Panc1 (cell line): ENCODE results near the gene RAD50. TPM values are rescaled to one million over a fixed set of nuclear protein-coding genes. Genes with fewer than 3 reads are reported as not detected.

ENCODE experiments used
- ATAC-seq: fragments of 200-7000 bp; cut with Tn5 transposase; 2 replicates; pipeline ENCODE4 v1.9.1; 2020; ENCODE audit warnings: mild to moderate bottlenecking, moderate library complexity
- BruUV-seq: library from RNA; stranded (reverse); fragments of 400-500 nt; replicated peaks from 2 replicates; lab custom pipeline; 2021; lab: Mats Ljungman, UMichigan
- CTCF ChIA-PET: fragments of 300-600 bp; sonication (Branson Sonifier 250); formaldehyde crosslinking; loops from one replicate; lab custom pipeline; 2022; ENCODE audit warnings: antibody characterized with exemption; lab: Charles Lee
- POLR2A ChIA-PET: fragments of 300-600 bp; sonication (Branson Sonifier 250); formaldehyde crosslinking; loops from one replicate; lab custom pipeline; 2022; ENCODE audit warnings: antibody characterized with exemption; lab: Charles Lee
- DNase-seq: peaks from one replicate; pipeline ENCODE4 v3.0.0-alpha.2; 2010; ENCODE audit warnings: low read depth, low spot score
- H3K27ac ChIP-seq: 2 replicates; pipeline ENCODE4 v1.5.1; 2011; ENCODE audit warnings: mild to moderate bottlenecking, low read length, inconsistent platforms
- H3K27me3 ChIP-seq: fragments of 200-500 bp; sonication (Bioruptor generic); 2 replicates; pipeline ENCODE4 v1.6.0; 2014; ENCODE audit warnings: low read length, inconsistent platforms; ENCODE audit not compliant: control insufficient read depth, insufficient read depth
- H3K36me3 ChIP-seq: fragments of 200-500 bp; sonication (Bioruptor generic); 2 replicates; pipeline ENCODE4 v1.5.1; 2014; ENCODE audit warnings: inconsistent platforms, mild to moderate bottlenecking, low read length, moderate library complexity; ENCODE audit not compliant: control insufficient read depth, insufficient read depth
- H3K4me1 ChIP-seq: 2 replicates; pipeline ENCODE4 v1.5.1; 2011; ENCODE audit warnings: inconsistent platforms, mild to moderate bottlenecking, low read length, moderate library complexity; ENCODE audit not compliant: control insufficient read depth, insufficient read depth
- H3K4me3 ChIP-seq, 2 experiments: 2 replicates each; pipeline ENCODE4 v1.5.1; 2011 to 2012; ENCODE audit warnings: low read depth in 2 of 2, low read length in 2 of 2, mild to moderate bottlenecking in 2 of 2, inconsistent platforms in 1 of 2, moderate library complexity in 1 of 2
- H3K9me3 ChIP-seq: fragments of 200-500 bp; sonication (Bioruptor generic); 2 replicates; pipeline ENCODE4 v1.5.1; 2014; ENCODE audit warnings: low read depth, mild to moderate bottlenecking, inconsistent platforms, low read length, moderate library complexity; ENCODE audit not compliant: control insufficient read depth, insufficient read depth
- POLR2AphosphoS5 ChIP-seq: IDR thresholded peaks from 2 replicates; pipeline ENCODE4 v1.6.1; 2012; ENCODE audit warnings: mild to moderate bottlenecking, low read depth, low read length, moderate library complexity
- SIN3A ChIP-seq: IDR thresholded peaks from 2 replicates; pipeline ENCODE4 v1.6.1; 2012; ENCODE audit warnings: low read depth, mild to moderate bottlenecking, low read length, moderate library complexity, borderline replicate concordance; ENCODE audit not compliant: insufficient read depth
- in situ Hi-C: cut with HindIII; loops from 2 replicates; pipeline ENCODE4 v1.10.0; 2016; ENCODE audit warnings: low sequenced_read_pairs, low pct_unique_long_range_greater_than_20kb
- intact Hi-C: fragments of 100-400 bp; cut with micrococcal nuclease; formaldehyde crosslinking; loops from one replicate; pipeline ENCODE4 v1.10.0; 2022; ENCODE audit not compliant: unreplicated experiment
- total RNA-seq: library from RNA; stranded (reverse); gene quantifications from one replicate; pipeline ENCODE4 v1.2.1, GENCODE V29; 2021; ENCODE audit not compliant: unreplicated experiment
- TF ChIP-seq, protein P1 (sequence below): fragments of 450-650 bp; IDR thresholded peaks from 2 replicates; pipeline ENCODE4 v1.5.1; 2017; ENCODE audit warnings: mild to moderate bottlenecking
- TF ChIP-seq, protein P2 (sequence below), 2 experiments: IDR thresholded peaks; 2 replicates each; pipeline ENCODE4 v1.6.1; 2011 to 2012; ENCODE audit warnings: low read depth in 2 of 2, control low read depth in 1 of 2, low read length in 1 of 2, mild to moderate bottlenecking in 1 of 2, moderate library complexity in 1 of 2; ENCODE audit not compliant: insufficient read depth in 1 of 2

The RAD50 gene
- total RNA-seq, 1 experiment from 2014 or later, result 77.6 TPM

DNA sequence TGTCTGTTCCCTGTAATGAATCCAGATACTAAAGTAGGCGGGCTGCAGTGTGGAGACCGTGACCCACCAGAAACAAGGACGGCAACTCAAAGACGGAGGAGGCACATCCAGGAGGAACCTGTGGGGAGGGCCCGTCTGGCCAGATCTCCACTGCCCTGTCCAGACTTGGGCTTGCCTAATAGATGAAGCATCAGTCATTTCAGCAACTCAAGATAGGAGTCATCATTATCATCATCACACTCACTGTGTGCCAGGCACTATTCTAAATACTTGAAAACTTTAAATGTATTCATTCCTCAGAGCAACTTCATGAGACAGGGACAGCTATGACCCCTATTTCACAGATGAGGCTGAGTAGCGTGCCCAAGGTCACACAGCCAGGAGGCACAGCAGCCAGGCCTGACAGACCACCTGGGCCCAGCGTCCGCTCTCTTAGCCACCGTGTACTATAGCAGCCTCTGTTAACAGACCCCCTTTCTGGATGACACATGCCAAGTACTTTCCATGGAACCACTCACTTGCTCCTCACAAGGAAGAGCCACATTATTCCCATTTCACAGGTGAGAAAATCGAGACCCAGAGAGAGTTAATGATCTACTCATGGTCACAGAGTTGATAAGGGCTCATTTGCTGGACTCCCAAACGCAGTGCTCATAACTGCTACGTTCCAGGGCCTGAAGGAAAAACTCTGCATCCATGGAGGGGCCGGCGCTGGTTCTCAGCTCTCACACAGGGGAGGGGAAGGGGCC, 112.1 kb downstream of the RAD50 start:
- Histone ChIP-seq H3K9me3 (no peaks in the 10 kb centered on the region), H3K27ac (no peak overlapping the region), H3K4me1 (no peaks in the 10 kb centered on the region), H3K36me3 (no peaks in the 10 kb centered on the region), H3K27me3 (no peaks in the 10 kb centered on the region), H3K4me3 (no peak overlapping the region)
- no TSS peak for BruUV-seq
- CTCF ChIA-PET, result no interaction called here
- in situ Hi-C loops, result no loop called here
- intact Hi-C loops, result no loop called here
- TF ChIP-seq, protein P1, sequence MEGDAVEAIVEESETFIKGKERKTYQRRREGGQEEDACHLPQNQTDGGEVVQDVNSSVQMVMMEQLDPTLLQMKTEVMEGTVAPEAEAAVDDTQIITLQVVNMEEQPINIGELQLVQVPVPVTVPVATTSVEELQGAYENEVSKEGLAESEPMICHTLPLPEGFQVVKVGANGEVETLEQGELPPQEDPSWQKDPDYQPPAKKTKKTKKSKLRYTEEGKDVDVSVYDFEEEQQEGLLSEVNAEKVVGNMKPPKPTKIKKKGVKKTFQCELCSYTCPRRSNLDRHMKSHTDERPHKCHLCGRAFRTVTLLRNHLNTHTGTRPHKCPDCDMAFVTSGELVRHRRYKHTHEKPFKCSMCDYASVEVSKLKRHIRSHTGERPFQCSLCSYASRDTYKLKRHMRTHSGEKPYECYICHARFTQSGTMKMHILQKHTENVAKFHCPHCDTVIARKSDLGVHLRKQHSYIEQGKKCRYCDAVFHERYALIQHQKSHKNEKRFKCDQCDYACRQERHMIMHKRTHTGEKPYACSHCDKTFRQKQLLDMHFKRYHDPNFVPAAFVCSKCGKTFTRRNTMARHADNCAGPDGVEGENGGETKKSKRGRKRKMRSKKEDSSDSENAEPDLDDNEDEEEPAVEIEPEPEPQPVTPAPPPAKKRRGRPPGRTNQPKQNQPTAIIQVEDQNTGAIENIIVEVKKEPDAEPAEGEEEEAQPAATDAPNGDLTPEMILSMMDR, result no peak
- TF ChIP-seq, protein P2, sequence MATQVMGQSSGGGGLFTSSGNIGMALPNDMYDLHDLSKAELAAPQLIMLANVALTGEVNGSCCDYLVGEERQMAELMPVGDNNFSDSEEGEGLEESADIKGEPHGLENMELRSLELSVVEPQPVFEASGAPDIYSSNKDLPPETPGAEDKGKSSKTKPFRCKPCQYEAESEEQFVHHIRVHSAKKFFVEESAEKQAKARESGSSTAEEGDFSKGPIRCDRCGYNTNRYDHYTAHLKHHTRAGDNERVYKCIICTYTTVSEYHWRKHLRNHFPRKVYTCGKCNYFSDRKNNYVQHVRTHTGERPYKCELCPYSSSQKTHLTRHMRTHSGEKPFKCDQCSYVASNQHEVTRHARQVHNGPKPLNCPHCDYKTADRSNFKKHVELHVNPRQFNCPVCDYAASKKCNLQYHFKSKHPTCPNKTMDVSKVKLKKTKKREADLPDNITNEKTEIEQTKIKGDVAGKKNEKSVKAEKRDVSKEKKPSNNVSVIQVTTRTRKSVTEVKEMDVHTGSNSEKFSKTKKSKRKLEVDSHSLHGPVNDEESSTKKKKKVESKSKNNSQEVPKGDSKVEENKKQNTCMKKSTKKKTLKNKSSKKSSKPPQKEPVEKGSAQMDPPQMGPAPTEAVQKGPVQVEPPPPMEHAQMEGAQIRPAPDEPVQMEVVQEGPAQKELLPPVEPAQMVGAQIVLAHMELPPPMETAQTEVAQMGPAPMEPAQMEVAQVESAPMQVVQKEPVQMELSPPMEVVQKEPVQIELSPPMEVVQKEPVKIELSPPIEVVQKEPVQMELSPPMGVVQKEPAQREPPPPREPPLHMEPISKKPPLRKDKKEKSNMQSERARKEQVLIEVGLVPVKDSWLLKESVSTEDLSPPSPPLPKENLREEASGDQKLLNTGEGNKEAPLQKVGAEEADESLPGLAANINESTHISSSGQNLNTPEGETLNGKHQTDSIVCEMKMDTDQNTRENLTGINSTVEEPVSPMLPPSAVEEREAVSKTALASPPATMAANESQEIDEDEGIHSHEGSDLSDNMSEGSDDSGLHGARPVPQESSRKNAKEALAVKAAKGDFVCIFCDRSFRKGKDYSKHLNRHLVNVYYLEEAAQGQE (IDR thresholded peaks at IDR 0.05; ENCODE audit: insufficient read depth in 1 of 2, low read depth in 2 of 2, low read length in 1 of 2), result no peak
- POLR2A ChIA-PET, result no interaction called here
- ATAC-seq (no peak), DNase-seq (no peak)

DNA sequence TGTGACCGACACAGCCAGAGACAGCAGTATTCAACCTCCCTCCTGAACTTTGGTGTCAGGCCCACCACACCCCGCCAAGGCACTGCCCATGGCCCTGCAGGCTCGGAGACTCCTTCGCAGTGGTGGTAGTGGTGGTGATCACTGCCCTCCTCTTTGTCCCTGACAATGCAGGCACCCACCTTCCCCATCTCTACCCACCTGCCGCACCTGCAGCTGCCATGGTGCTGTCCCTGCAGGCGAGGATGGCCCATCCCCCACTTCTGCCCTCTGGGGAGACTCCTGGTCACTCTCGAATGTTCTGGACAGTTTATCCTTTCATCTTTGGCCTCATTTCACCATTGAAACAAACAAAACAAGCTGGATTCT, 112.7 kb downstream of the RAD50 start:
- intact Hi-C loops, result no loop called here
- no peak for TF ChIP-seq POLR2AphosphoS5
- no peak for TF ChIP-seq SIN3A
- TF ChIP-seq, protein P2 (IDR thresholded peaks at IDR 0.05; ENCODE audit: insufficient read depth in 1 of 2, low read depth in 2 of 2, low read length in 1 of 2), result no peak
- DNase-seq, result no peak
- no peak for ATAC-seq
- no TSS peak for BruUV-seq
- Histone ChIP-seq H3K36me3 (no peaks in the 10 kb centered on the region), H3K27me3 (no peaks in the 10 kb centered on the region), H3K4me3 (no peak overlapping the region), H3K4me1 (peaks cover 5% of the 10 kb centered on the region), H3K27ac (no peak overlapping the region), H3K9me3 (no peaks in the 10 kb centered on the region)
- POLR2A ChIA-PET, result interaction anchor here (0.5 kb wide), 1 partner anchor 121 kb away, joined by 6 read pairs; no protein-coding TSS in a partner anchor
- CTCF ChIA-PET, result no interaction called here
- in situ Hi-C loops, result no loop called here
